Measurements from ENCODE around the gene RAPGEF2.
"Not testable (repeated sequence)": the region's sequence is repeated elsewhere in the genome, so short reads cannot be mapped to it uniquely, and the experiment has no call there.

Gene RAPGEF2

DNA sequence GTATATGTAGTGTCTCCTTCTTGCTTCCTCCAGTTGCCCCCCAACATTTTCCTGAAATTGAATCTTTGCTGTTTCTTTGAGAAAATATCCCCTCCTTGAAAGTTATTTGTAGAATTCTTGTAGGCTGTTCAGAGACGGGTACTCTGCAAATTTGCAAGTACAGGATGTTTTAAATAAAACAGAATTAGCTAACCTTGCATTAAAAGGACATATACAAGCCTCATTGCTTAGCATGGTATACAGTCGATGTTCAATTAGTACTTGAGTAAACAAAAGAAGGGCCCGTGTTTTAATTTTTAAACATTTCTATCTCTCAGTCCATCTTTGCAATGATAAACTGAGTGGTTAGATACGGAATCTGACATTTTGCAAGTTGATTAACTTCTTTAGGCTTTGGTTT is 50.8 kb downstream of the RAPGEF2 start:
- H3K4me1 Mint-ChIP-seq (ENCODE audit: low read depth) = peaks cover 25% of the 10 kb centered on the region
- no peak overlapping the region for H3K4me3 Mint-ChIP-seq
- H3K27ac Mint-ChIP-seq = no peak overlapping the region

DNA sequence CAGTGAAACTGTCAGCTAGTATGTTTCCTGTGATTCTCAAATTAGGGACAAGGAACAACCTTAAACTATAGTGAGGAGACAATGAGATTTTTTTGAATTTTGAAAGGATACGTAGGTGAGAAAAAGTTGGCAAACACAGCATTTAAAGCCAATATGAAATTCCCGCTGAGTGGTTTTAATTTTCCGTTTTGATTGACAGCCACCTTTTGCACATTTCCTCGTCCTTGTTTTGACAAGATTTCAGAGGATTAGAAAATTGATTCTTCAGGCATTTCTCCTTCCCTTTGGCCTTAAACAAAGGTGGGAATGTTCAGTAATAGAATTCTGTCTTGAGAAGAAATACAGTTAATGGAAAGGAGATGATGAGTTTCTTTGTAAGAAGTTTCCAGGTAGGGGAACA is 52.2 kb downstream of the RAPGEF2 start:
- Mint-ChIP-seq H3K4me1 (ENCODE audit: low read depth) (peaks cover 24% of the 10 kb centered on the region), H3K27me3 (no peaks in the 10 kb centered on the region), H3K9me3 (no peaks in the 10 kb centered on the region), H3K36me3 (ENCODE audit: low read depth) (no peaks in the 10 kb centered on the region), H3K4me3 (no peak overlapping the region), H3K27ac (no peak overlapping the region)
- no peak for DNase-seq

More for the DNA sequence above, 50.8 kb downstream of the RAPGEF2 start:
- DNase-seq = no peak
- Mint-ChIP-seq H3K9me3 (no peaks in the 10 kb centered on the region), H3K27me3 (no peaks in the 10 kb centered on the region), H3K36me3 (ENCODE audit: low read depth) (no peaks in the 10 kb centered on the region)

DNA sequence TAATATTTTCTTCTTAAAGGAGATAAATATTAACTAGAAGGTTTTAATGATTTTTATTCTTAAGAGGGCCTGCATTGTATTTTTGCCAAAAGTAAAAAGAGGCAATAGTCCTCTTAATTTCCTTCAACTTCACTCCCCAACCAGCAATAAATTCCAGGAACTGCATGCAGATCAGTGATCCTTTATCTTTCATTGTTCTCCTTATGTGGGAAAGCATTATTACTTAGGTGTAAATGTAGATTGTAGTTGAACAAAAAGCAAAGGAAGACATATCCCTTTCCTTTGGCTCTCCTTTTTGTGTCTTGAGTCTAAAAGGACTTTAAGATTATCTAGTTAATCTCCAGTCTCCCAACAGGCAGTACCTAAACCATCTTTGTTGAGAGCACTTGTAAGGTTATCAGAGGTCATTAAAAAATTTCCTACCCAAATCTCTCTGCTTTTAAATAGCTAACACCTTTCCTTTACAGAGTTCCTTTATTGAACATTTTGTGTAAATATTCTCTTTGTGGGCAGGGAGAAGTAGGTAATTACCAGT is 55.3 kb downstream of the RAPGEF2 start:
- no peak for DNase-seq
- Mint-ChIP-seq H3K9me3 (no peaks in the 10 kb centered on the region), H3K4me3 (no peak overlapping the region), H3K36me3 (ENCODE audit: low read depth) (no peaks in the 10 kb centered on the region), H3K27ac (no peak overlapping the region), H3K27me3 (no peaks in the 10 kb centered on the region), H3K4me1 (ENCODE audit: low read depth) (peaks cover 12% of the 10 kb centered on the region)

DNA sequence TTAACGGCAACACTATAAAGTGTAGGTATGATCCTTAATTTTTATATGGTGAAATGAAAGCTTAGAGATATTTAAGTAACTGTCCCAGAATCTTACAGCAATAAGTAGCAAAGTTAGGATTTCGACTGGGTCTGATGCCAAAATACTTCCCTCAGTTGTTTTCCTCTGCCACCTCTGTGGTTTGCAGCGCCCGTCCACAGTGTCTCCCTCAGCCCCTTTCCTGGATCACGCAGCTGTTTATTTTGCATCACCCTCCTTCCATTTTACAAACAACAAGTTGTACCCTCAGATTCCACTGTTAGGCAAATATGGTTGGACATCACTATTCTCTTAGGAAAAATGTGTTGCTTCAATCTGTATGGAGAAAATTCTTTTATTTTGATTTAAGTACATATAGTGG is 56.1 kb downstream of the RAPGEF2 start:
- no peak overlapping the region for H3K4me3 Mint-ChIP-seq
- no peaks in the 10 kb centered on the region for H3K27me3 Mint-ChIP-seq
- peaks cover 12% of the 10 kb centered on the region for H3K4me1 Mint-ChIP-seq (ENCODE audit: low read depth)
- H3K9me3 Mint-ChIP-seq = no peaks in the 10 kb centered on the region
- no peak for DNase-seq
- no peaks in the 10 kb centered on the region for H3K36me3 Mint-ChIP-seq (ENCODE audit: low read depth)
- H3K27ac Mint-ChIP-seq = no peak overlapping the region

GRCh38 chr4:159159611-159160010 is 56.7 kb downstream of the RAPGEF2 start:
- no peaks in the 10 kb centered on the region for H3K36me3 Mint-ChIP-seq (ENCODE audit: low read depth)
- no peak for DNase-seq
- no peak overlapping the region for H3K27ac Mint-ChIP-seq
- no peak overlapping the region for H3K4me3 Mint-ChIP-seq
- H3K9me3 Mint-ChIP-seq = no peaks in the 10 kb centered on the region
- H3K27me3 Mint-ChIP-seq = no peaks in the 10 kb centered on the region
- peaks cover 12% of the 10 kb centered on the region for H3K4me1 Mint-ChIP-seq (ENCODE audit: low read depth)

DNA sequence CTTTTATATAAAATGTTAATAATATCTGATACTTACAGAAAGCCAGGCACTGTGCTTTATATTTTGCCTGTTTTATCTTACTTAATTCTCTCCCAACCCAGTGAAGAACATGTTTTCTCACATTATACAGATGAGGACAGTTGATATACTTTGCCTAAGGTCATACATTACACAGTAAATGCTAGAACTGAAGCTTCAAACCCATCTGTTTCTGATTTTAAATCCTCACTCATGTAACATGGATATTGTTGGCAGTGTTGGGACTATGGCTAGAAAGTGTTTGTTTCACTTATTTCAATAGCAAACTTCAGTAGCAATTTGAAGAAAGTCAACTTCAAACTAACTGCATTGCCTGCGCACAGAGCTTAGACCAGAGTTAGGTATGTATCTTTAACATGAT is 57.4 kb downstream of the RAPGEF2 start:
- Mint-ChIP-seq H3K4me1 (ENCODE audit: low read depth) (peaks cover 10% of the 10 kb centered on the region), H3K27ac (no peak overlapping the region), H3K4me3 (no peak overlapping the region), H3K27me3 (no peaks in the 10 kb centered on the region), H3K36me3 (ENCODE audit: low read depth) (no peaks in the 10 kb centered on the region), H3K9me3 (no peaks in the 10 kb centered on the region)
- DNase-seq = no peak

DNA sequence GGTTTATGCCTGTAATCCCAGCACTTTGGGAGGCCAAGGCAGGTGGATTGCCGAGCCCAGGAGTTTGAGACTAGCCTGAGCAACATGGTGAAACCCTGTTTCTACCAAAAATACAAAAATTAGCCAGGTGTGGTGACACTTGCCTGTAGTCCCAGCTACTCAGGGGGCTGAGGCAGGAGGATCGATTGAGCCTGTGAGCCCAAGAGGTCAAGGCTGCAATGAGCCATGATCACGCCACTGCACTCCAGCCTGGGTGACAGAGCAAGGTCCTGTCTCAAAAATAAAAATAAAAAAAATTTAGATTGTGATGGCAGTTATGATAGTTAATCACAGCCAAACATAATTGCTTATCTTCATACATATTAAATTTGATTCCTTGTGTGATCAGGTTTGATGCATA is 58.6 kb downstream of the RAPGEF2 start:
- not testable (repeated sequence) for H3K27me3 Mint-ChIP-seq; H3K9me3 Mint-ChIP-seq; H3K36me3 Mint-ChIP-seq (ENCODE audit: low read depth); DNase-seq; H3K4me3 Mint-ChIP-seq; H3K27ac Mint-ChIP-seq
- peaks cover 11% of the 10 kb centered on the region for H3K4me1 Mint-ChIP-seq (ENCODE audit: low read depth)

DNA sequence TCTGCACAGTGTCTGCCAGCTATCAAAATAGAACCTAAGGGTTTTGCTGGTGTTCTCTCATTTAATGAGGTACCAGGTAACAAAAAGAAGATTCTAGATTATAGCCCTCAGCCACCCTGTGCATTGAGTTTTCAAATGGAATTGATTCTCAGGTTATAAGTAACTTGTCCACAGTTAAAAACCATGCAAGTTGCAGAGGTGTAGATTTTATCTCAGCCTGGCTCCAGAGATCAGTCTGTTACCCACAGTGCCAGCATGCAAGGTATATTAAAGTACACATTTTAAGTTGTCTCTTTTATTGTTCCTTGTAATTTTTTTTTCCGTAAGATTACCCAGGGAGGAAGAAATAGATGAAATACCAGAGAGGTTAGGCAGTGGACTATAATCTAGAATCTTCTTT is 59.7 kb downstream of the RAPGEF2 start:
- no peak for DNase-seq
- no peaks in the 10 kb centered on the region for H3K9me3 Mint-ChIP-seq
- no peaks in the 10 kb centered on the region for H3K27me3 Mint-ChIP-seq
- H3K27ac Mint-ChIP-seq = no peak overlapping the region
- H3K36me3 Mint-ChIP-seq (ENCODE audit: low read depth) = no peaks in the 10 kb centered on the region
- H3K4me1 Mint-ChIP-seq (ENCODE audit: low read depth) = peaks cover 21% of the 10 kb centered on the region
- H3K4me3 Mint-ChIP-seq = no peak overlapping the region

- no peaks in the 10 kb centered on the region for H3K9me3 Mint-ChIP-seq
- H3K4me3 Mint-ChIP-seq = no peak overlapping the region
- H3K27me3 Mint-ChIP-seq = no peaks in the 10 kb centered on the region
- peaks cover 23% of the 10 kb centered on the region for H3K4me1 Mint-ChIP-seq (ENCODE audit: low read depth)
- DNase-seq = no peak
- no peaks in the 10 kb centered on the region for H3K36me3 Mint-ChIP-seq (ENCODE audit: low read depth)
- no peak overlapping the region for H3K27ac Mint-ChIP-seq
Measured at GRCh38 chr4:159163521-159163920, 60.6 kb downstream of the RAPGEF2 start.

DNA sequence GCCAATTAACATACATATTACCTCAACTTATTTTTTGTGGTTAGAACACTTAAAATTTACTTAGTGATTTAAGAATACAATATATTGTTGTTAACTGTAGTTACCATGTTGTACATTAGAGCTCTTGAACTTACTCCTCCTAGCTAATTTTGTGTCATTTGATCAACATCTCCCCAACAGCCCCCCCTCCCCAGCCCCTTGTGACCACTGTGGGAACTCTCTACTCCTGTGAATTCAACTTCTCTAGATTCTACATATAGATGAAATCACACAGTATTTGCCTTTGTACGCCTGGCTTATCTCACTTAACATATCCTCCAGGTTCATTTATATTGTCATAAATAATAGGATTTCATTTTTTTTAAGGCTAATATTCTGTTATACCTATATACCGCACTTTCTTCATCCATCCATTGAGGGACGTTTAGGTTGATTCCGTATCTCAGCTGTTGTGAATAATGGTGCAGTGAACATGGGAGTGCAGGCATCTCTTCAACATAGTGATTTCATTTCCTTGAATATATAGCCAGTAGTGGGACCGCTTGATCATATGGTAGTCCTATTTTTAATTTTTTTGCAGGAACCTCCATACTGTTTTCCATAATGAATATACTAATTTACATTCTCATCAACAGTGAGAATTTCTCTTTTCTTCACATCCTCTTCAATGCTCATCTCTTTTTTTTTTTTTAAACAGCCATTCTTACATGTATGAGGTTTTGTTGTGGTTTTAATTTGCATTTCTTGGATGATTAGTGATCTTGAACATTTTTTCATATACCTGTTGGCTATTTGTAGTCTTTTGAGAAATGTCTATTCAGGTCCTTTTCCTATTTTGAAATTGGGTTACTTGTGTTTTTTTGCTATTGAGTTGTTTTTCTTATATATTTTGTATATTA is 66.8 kb downstream of the RAPGEF2 start:
- Mint-ChIP-seq H3K27ac (no peak overlapping the region), H3K4me1 (ENCODE audit: low read depth) (peaks cover 66% of the 10 kb centered on the region), H3K27me3 (no peaks in the 10 kb centered on the region), H3K36me3 (ENCODE audit: low read depth) (no peaks in the 10 kb centered on the region), H3K4me3 (no peak overlapping the region), H3K9me3 (no peaks in the 10 kb centered on the region)
- DNase-seq = no peak

- no peak overlapping the region for H3K27ac Mint-ChIP-seq
- DNase-seq = no peak
- no peak overlapping the region for H3K4me3 Mint-ChIP-seq
- no peaks in the 10 kb centered on the region for H3K27me3 Mint-ChIP-seq
- H3K36me3 Mint-ChIP-seq (ENCODE audit: low read depth) = no peaks in the 10 kb centered on the region
- peaks cover 78% of the 10 kb centered on the region for H3K4me1 Mint-ChIP-seq (ENCODE audit: low read depth)
- no peaks in the 10 kb centered on the region for H3K9me3 Mint-ChIP-seq
Measured at GRCh38 chr4:159171287-159171686, 68.4 kb downstream of the RAPGEF2 start.

DNA sequence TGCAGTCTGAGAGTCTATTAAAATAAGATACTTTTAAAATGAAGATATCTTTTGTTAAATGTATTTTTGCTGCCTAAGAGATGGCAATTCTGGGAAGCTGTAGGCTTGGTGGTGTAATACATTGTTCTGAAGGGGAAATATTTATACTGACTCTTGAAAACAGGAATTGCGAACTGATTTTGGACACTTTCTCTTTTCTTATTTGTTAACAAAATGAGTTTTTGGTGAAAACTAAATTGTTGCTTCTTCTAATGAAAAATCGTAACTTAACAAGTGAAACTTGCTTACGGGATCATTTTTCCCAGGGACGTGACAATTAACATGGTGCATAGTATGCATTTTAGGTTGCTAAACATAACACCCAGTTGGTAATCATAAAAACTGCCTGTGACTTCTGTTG is 71.0 kb downstream of the RAPGEF2 start:
- no peak overlapping the region for H3K4me3 Mint-ChIP-seq
- no peak for DNase-seq
- no peaks in the 10 kb centered on the region for H3K9me3 Mint-ChIP-seq
- no peaks in the 10 kb centered on the region for H3K36me3 Mint-ChIP-seq (ENCODE audit: low read depth)
- H3K4me1 Mint-ChIP-seq (ENCODE audit: low read depth) = peaks cover 71% of the 10 kb centered on the region
- H3K27me3 Mint-ChIP-seq = no peaks in the 10 kb centered on the region
- no peak overlapping the region for H3K27ac Mint-ChIP-seq

DNA sequence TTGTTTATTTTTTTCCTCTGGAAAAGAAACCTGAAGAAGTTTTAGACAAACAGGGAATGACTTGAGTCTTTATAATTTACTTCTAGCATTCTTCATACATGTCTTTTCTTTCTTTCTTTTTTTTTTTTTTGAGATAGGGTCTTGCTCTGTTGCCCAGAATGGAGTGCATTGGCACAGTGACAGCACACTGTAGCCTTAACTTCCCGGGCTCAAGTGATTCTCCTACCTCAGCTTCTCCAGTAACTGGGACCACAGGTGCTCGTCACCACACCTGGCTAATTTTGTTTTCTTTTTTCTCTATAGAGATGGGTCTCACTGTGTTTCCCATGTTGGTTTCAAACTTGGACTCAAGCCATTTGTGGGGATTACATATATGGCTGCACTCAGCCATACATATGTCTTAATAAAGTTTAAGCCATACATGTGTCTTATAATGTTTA is 71.8 kb downstream of the RAPGEF2 start:
- H3K4me1 Mint-ChIP-seq (ENCODE audit: low read depth) = peaks cover 76% of the 10 kb centered on the region
- no peak overlapping the region for H3K27ac Mint-ChIP-seq
- no peak overlapping the region for H3K4me3 Mint-ChIP-seq
- H3K27me3 Mint-ChIP-seq = no peaks in the 10 kb centered on the region
- H3K36me3 Mint-ChIP-seq (ENCODE audit: low read depth) = no peaks in the 10 kb centered on the region
- no peak for DNase-seq
- H3K9me3 Mint-ChIP-seq = no peaks in the 10 kb centered on the region

- no peaks in the 10 kb centered on the region for H3K36me3 Mint-ChIP-seq (ENCODE audit: low read depth)
- no peak overlapping the region for H3K4me3 Mint-ChIP-seq
- no peaks in the 10 kb centered on the region for H3K9me3 Mint-ChIP-seq
- peaks cover 75% of the 10 kb centered on the region for H3K4me1 Mint-ChIP-seq (ENCODE audit: low read depth)
- H3K27ac Mint-ChIP-seq = no peak overlapping the region
- H3K27me3 Mint-ChIP-seq = no peaks in the 10 kb centered on the region
- peak; percentile 40 for DNase-seq
Measured at GRCh38 chr4:159175085-159175988, 72.5 kb downstream of the RAPGEF2 start.

- H3K27ac Mint-ChIP-seq = no peak overlapping the region
- H3K4me3 Mint-ChIP-seq = no peak overlapping the region
- peaks cover 69% of the 10 kb centered on the region for H3K4me1 Mint-ChIP-seq (ENCODE audit: low read depth)
- H3K36me3 Mint-ChIP-seq (ENCODE audit: low read depth) = no peaks in the 10 kb centered on the region
- H3K9me3 Mint-ChIP-seq = no peaks in the 10 kb centered on the region
- DNase-seq = no peak
- H3K27me3 Mint-ChIP-seq = no peaks in the 10 kb centered on the region
Measured at GRCh38 chr4:159175989-159176375, 73.1 kb downstream of the RAPGEF2 start.

Data from activated T-cell treated with anti-CD3 and anti-CD28 coated beads, Interleukin-2, amount 50 U/mL, for 24 hours (primary cell).